Dermis microvascular lymphatic vessel endothelial cell (primary cell): ENCODE measurements around the gene HCN1. TPM values are rescaled to one million over a fixed set of nuclear protein-coding genes. Genes with fewer than 3 reads are reported as not detected.
"Not testable (repeated sequence)": the region's sequence is repeated elsewhere in the genome, so short reads cannot be mapped to it uniquely, and the experiment has no call there.

Experiments
- DNase-seq, 2 donors: peaks; one replicate each; pipeline versions ENCODE4 v3.0.0 to v3.0.0-alpha.2; 2010; ENCODE audit warnings: low read depth in 2 of 2
- total RNA-seq: library from RNA; depleted of rRNA; stranded (reverse); fragments of >200 nt; gene quantifications from 2 replicates; pipeline ENCODE4 v1.2.1, GENCODE V29; 2014

The HCN1 gene
- total RNA-seq, 1 donor from 2014 or later = not detected

GRCh38 chr5:45312627-45313026, 383.6 kb downstream of the HCN1 start:
- DNase-seq = not testable (repeated sequence)

GRCh38 chr5:45295231-45295630, 400.9 kb downstream of the HCN1 start:
- DNase-seq = no peak

DNA sequence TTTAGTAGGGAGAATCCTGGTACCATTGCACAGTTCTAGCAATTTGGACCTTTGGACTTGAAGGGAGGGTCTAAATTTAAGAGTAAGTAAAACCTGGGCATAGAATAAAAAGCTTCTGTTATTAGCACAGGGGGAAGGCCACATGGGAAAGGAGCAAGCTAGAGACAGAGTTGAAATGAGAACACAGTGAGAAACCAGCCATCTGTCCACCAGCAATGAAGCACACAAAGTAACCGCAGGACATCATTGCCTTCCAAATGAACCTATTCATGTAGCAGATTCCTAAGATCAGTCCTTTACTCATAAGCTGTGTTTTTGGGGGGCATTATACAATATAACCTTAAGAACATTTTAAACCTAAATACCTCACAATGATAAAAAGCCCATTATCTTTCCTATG, 407.4 kb downstream of the HCN1 start:
- no peak for DNase-seq

DNA sequence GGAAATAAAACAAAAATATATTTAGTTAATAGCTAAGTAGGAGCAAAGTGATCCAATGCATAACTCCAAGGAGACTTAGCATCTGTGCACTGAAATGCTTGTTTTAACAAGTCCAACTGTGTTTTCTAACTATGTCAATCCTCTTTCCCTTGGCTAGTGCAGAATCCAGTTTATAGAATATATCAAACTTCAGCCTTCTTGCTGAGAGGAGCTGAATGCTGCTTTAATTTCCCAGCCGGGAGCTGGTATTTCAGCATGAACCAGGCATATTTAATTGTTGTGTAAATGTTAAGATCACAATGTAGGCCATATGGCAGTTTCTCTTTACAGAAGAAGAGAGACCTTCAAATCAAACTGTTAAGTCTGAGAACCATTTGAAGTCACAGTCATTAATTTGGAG, 411.7 kb downstream of the HCN1 start:
- DNase-seq = no peak

DNA sequence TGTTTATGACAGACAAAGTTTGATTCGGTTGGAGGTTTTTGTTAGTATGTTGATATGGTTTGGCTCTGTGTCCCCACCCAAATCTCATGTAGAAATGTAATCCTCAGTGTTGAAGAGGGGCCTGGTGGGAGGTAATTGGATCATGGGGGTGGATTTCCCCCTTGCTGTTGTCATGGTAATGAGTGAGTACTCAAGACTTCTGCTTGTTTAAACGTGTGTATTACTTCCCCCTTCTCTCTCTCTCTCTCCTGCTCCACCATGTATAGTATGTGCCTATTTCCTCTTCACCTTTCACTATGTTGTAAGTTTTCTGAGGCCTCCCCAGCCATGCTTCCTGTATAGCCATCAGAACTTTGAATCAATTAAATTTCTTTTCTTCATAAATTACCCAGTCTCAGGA, 415.1 kb downstream of the HCN1 start:
- no peak for DNase-seq

- no peak for DNase-seq
Measured at GRCh38 chr5:45279109-45279508, 417.1 kb downstream of the HCN1 start.

GRCh38 chr5:45277860-45278259, 418.3 kb downstream of the HCN1 start:
- no peak for DNase-seq

GRCh38 chr5:45274241-45274640, 421.9 kb downstream of the HCN1 start:
- no peak for DNase-seq

- DNase-seq = no peak
Measured at GRCh38 chr5:45271626-45272025, 424.6 kb downstream of the HCN1 start.

GRCh38 chr5:45264447-45264846, 431.7 kb downstream of the HCN1 start:
- no peak for DNase-seq

- no peak for DNase-seq
Measured at GRCh38 chr5:45262061-45262590, 434.1 kb downstream of the HCN1 start.

GRCh38 chr5:45261125-45261524, 435.1 kb downstream of the HCN1 start:
- no peak for DNase-seq

- no peak for DNase-seq
Measured at GRCh38 chr5:45260292-45260691, 435.9 kb downstream of the HCN1 start.

GRCh38 chr5:45252978-45253377, 443.2 kb downstream of the HCN1 start:
- no peak for DNase-seq

GRCh38 chr5:45252541-45252940, 443.6 kb downstream of the HCN1 start:
- no peak for DNase-seq

- DNase-seq = no peak
Measured at GRCh38 chr5:45225571-45226031, 470.6 kb downstream of the HCN1 start.

GRCh38 chr5:45205403-45205961, 490.7 kb downstream of the HCN1 start:
- DNase-seq = no peak
